H1 (cell line): ENCODE measurements around the gene NIM1K. TPM values are rescaled to one million over a fixed set of nuclear protein-coding genes. Genes with fewer than 3 reads are reported as not detected.

Source experiments
- CTCF ChIA-PET: fragments of 300-600 bp; sonication (Branson Sonifier 250); formaldehyde crosslinking; loops from one replicate; lab custom pipeline; 2021; ENCODE audit not compliant: partially characterized antibody; lab: Charles Lee
- POLR2A ChIA-PET: fragments of 300-600 bp; sonication (Branson Sonifier 250); formaldehyde crosslinking; loops from one replicate; lab custom pipeline; 2021; ENCODE audit warnings: inconsistent platforms; ENCODE audit not compliant: partially characterized antibody; lab: Charles Lee
- DNase-seq, 2 experiments: peaks; one replicate each; pipeline versions ENCODE4 v3.0.0 to v3.0.0-alpha.2; 2010 to 2022; ENCODE audit warnings: low spot score in 2 of 2, low read depth in 1 of 2, mixed read lengths in 1 of 2
- FAIRE-seq: peaks from 2 replicates; lab custom pipeline; 2011; peaks lifted over from hg19 to GRCh38; lab: Jason Lieb, UNC
- H2AFZ ChIP-seq: 2 replicates; pipeline ENCODE4 v1.8.1; 2012; ENCODE audit warnings: low read length, inconsistent platforms
- H2AK5ac ChIP-seq: 2 replicates; pipeline ENCODE4 v1.6.1; 2013; ENCODE audit warnings: low read depth, low read length
- H2BK120ac ChIP-seq: replicated peaks from 2 replicates; pipeline ENCODE3; 2013; ENCODE audit warnings: low read depth, low read length, inconsistent platforms
- H2BK12ac ChIP-seq: 2 replicates; pipeline ENCODE4 v1.6.1; 2013; ENCODE audit warnings: low read depth, low read length
- H2BK15ac ChIP-seq: 2 replicates; pipeline ENCODE4 v1.6.1; 2013; ENCODE audit warnings: low read length
- H2BK20ac ChIP-seq: 2 replicates; pipeline ENCODE4 v1.6.1; 2013; ENCODE audit warnings: low read length
- H2BK5ac ChIP-seq: 2 replicates; pipeline ENCODE4 v1.6.1; 2013; ENCODE audit warnings: low read depth, low read length
- H3K14ac ChIP-seq: 2 replicates; pipeline ENCODE4 v1.6.1; 2013; ENCODE audit warnings: inconsistent platforms; ENCODE audit not compliant: insufficient read length
- H3K18ac ChIP-seq: 2 replicates; pipeline ENCODE4 v1.6.1; 2013; ENCODE audit warnings: low read length; ENCODE audit errors: extremely low read depth
- H3K23ac ChIP-seq: 2 replicates; pipeline ENCODE4 v1.6.1; 2013; ENCODE audit warnings: inconsistent platforms; ENCODE audit not compliant: insufficient read length
- H3K23me2 ChIP-seq: 2 replicates; pipeline ENCODE4 v1.6.1; 2013; ENCODE audit warnings: low read depth, low read length
- H3K27ac ChIP-seq: 2 replicates; pipeline ENCODE4 v1.6.1; 2011; ENCODE audit warnings: low read depth, low read length, inconsistent platforms
- H3K27me3 ChIP-seq, 4 experiments: replicated peaks in 1 of 4; 1 replicate in 1 of 4; 2 replicates in 3 of 4; pipeline versions ENCODE4 v1.6.1 to v1.8.1; 2011 to 2013; ENCODE audit warnings: low read length in 3 of 4, mild to moderate bottlenecking in 3 of 4, inconsistent platforms in 2 of 4, mixed read lengths in 2 of 4, moderate library complexity in 1 of 4; ENCODE audit not compliant: control insufficient read depth in 3 of 4, insufficient read depth in 3 of 4; ENCODE audit errors: extremely low read depth in 1 of 4
- H3K36me3 ChIP-seq, 4 experiments: 2 replicates each; pipeline versions ENCODE4 v1.6.1 to v1.8.1; 2011 to 2013; ENCODE audit warnings: mild to moderate bottlenecking in 4 of 4, low read length in 3 of 4, moderate library complexity in 2 of 4, control low read depth in 1 of 4, inconsistent platforms in 1 of 4; ENCODE audit not compliant: insufficient read depth in 4 of 4, control insufficient read depth in 2 of 4
- H3K4ac ChIP-seq: replicated peaks from 2 replicates; pipeline ENCODE3; 2013; ENCODE audit warnings: low read length, low read depth, mixed read lengths, inconsistent platforms; ENCODE audit not compliant: insufficient read length
- H3K4me1 ChIP-seq, 4 experiments: replicated peaks in 1 of 4; 1 replicate in 1 of 4; 2 replicates in 3 of 4; pipeline versions ENCODE4 v1.6.1 to v1.8.1; 2011 to 2013; ENCODE audit warnings: low read length in 3 of 4, inconsistent platforms in 2 of 4, mixed read lengths in 1 of 4; ENCODE audit not compliant: insufficient read depth in 4 of 4, control insufficient read depth in 3 of 4
- H3K4me2 ChIP-seq, 2 experiments: 2 replicates each; pipeline versions ENCODE4 v1.6.1 to v1.8.1; 2011 to 2013; ENCODE audit warnings: low read depth in 2 of 2, low read length in 2 of 2, control low read depth in 1 of 2, inconsistent platforms in 1 of 2, mild to moderate bottlenecking in 1 of 2; ENCODE audit not compliant: insufficient read depth in 1 of 2
- H3K4me3 ChIP-seq, 4 experiments: fragments of 200-600, 300-600 bp in 1 of 4; sonication (generic), shearing (Covaris generic), sonication (Bioruptor Twin) in 1 of 4; 2 replicates each; pipeline versions ENCODE4 v1.5.1 to v1.8.1; 2011 to 2016; ENCODE audit warnings: low read length in 4 of 4, low read depth in 3 of 4, control low read depth in 2 of 4, inconsistent platforms in 2 of 4, mild to moderate bottlenecking in 2 of 4, mixed read lengths in 1 of 4, moderate library complexity in 1 of 4; ENCODE audit not compliant: insufficient read depth in 2 of 4; ENCODE audit errors: extremely low read depth in 1 of 4
- H3K56ac ChIP-seq: replicated peaks from 2 replicates; pipeline ENCODE3; 2013; ENCODE audit warnings: low read depth, mild to moderate bottlenecking, mixed read lengths, low read length, inconsistent platforms; ENCODE audit not compliant: insufficient read length
- H3K79me1 ChIP-seq: 2 replicates; pipeline ENCODE4 v1.6.1; 2013; ENCODE audit warnings: low read depth, low read length, control low read depth
- H3K79me2 ChIP-seq, 2 experiments: 2 replicates each; pipeline versions ENCODE4 v1.6.1 to v1.8.1; 2012 to 2013; ENCODE audit warnings: low read length in 2 of 2, mild to moderate bottlenecking in 2 of 2, inconsistent platforms in 1 of 2; ENCODE audit not compliant: insufficient read depth in 2 of 2, control insufficient read depth in 1 of 2
- H3K9ac ChIP-seq, 4 experiments: replicated peaks in 1 of 4; 1 replicate in 1 of 4; 2 replicates in 3 of 4; pipeline versions ENCODE4 v1.6.1 to v1.8.1; 2011 to 2013; ENCODE audit warnings: low read depth in 3 of 4, low read length in 3 of 4, control low read depth in 2 of 4, mild to moderate bottlenecking in 2 of 4, moderate library complexity in 2 of 4, inconsistent platforms in 1 of 4; ENCODE audit errors: extremely low read depth in 1 of 4
- H3K9me3 ChIP-seq, 2 experiments: 2 replicates each; pipeline versions ENCODE4 v1.6.1 to v1.8.1; 2012 to 2013; ENCODE audit warnings: mild to moderate bottlenecking in 2 of 2, moderate library complexity in 2 of 2, control low read depth in 1 of 2, inconsistent platforms in 1 of 2, low read depth in 1 of 2, low read length in 1 of 2, mixed read lengths in 1 of 2; ENCODE audit not compliant: insufficient read depth in 2 of 2
- H4K20me1 ChIP-seq, 2 experiments: replicated peaks in 1 of 2; 2 replicates each; pipeline versions ENCODE3 to v1.8.1; 2011 to 2013; ENCODE audit warnings: inconsistent platforms in 2 of 2, low read length in 2 of 2, mild to moderate bottlenecking in 1 of 2; ENCODE audit not compliant: insufficient read depth in 2 of 2, control insufficient read depth in 1 of 2
- H4K5ac ChIP-seq: 2 replicates; pipeline ENCODE4 v1.6.1; 2013; ENCODE audit warnings: low read length, low read depth, mixed read lengths, inconsistent platforms; ENCODE audit not compliant: insufficient read length
- H4K8ac ChIP-seq: 2 replicates; pipeline ENCODE4 v1.8.0; 2013; ENCODE audit warnings: mild to moderate bottlenecking, moderate library complexity, low read length, inconsistent platforms; ENCODE audit not compliant: insufficient read depth; ENCODE audit errors: extremely low read depth
- H4K91ac ChIP-seq: replicated peaks from 2 replicates; pipeline ENCODE3; 2013; ENCODE audit warnings: low read length, mixed read lengths, inconsistent platforms; ENCODE audit not compliant: insufficient read length
- CHD2 ChIP-seq: IDR thresholded peaks from 2 replicates; pipeline ENCODE4 v1.6.1; 2012; ENCODE audit warnings: low read length, improper control_type of control experiment
- EZH2 ChIP-seq: fragments of 200-600 bp; sonication (generic); IDR thresholded peaks from 2 replicates; pipeline ENCODE4 v1.7.1; 2012; ENCODE audit warnings: low read depth, mild to moderate bottlenecking, moderate library complexity, low read length, inconsistent platforms; ENCODE audit not compliant: severe bottlenecking
- GABPA ChIP-seq: IDR thresholded peaks from 2 replicates; pipeline ENCODE4 v1.6.1; 2011; ENCODE audit warnings: mild to moderate bottlenecking, low read length, moderate library complexity, borderline replicate concordance; ENCODE audit not compliant: insufficient read depth
- MAX ChIP-seq: IDR thresholded peaks from 2 replicates; pipeline ENCODE4 v1.6.1; 2012; ENCODE audit warnings: inconsistent platforms
- POU5F1 ChIP-seq: IDR thresholded peaks from 2 replicates; pipeline ENCODE4 v1.6.1; 2011; ENCODE audit warnings: low read depth, mild to moderate bottlenecking, low read length, moderate library complexity
- SAP30 ChIP-seq: fragments of 300-600 bp; sonication (generic); IDR thresholded peaks from 2 replicates; pipeline ENCODE4 v1.7.1; 2012; ENCODE audit warnings: low read length, moderate library complexity, mild to moderate bottlenecking, inconsistent platforms; ENCODE audit not compliant: insufficient read depth, insufficient replicate concordance
- SIN3A ChIP-seq, 2 experiments: IDR thresholded peaks in 1 of 2; conservative IDR thresholded peaks in 1 of 2; 2 replicates each; pipeline ENCODE4 v1.6.1; 2011 to 2012; ENCODE audit warnings: low read length in 2 of 2, improper control_type of control experiment in 1 of 2, low read depth in 1 of 2, mild to moderate bottlenecking in 1 of 2
- SIX5 ChIP-seq: IDR thresholded peaks from 2 replicates; pipeline ENCODE4 v1.6.1; 2011; ENCODE audit warnings: mild to moderate bottlenecking, low read depth, low read length
- SP1 ChIP-seq: IDR thresholded peaks from 2 replicates; pipeline ENCODE4 v1.6.1; 2011; ENCODE audit warnings: low read depth, low read length
- SP2 ChIP-seq: IDR thresholded peaks from 2 replicates; pipeline ENCODE4 v1.6.1; 2012; ENCODE audit warnings: mild to moderate bottlenecking, low read length, inconsistent platforms
- SRF ChIP-seq: IDR thresholded peaks from 2 replicates; pipeline ENCODE4 v1.6.1; 2011; ENCODE audit warnings: mild to moderate bottlenecking, low read depth, low read length, moderate library complexity
- SUZ12 ChIP-seq: fragments of 200-600 bp; sonication (generic); IDR thresholded peaks from 2 replicates; pipeline ENCODE4 v1.6.1; 2012; ENCODE audit warnings: mild to moderate bottlenecking, inconsistent platforms, low read length, moderate library complexity, mixed read lengths
- TAF1 ChIP-seq: IDR thresholded peaks from 2 replicates; pipeline ENCODE4 v1.6.1; 2011; ENCODE audit warnings: mild to moderate bottlenecking, low read depth, low read length
- ZNF274 ChIP-seq: IDR thresholded peaks from 2 replicates; pipeline ENCODE4 v1.7.0; 2012; ENCODE audit warnings: low read length, borderline replicate concordance; ENCODE audit errors: extremely low read depth
- WGBS, 2 experiments: shearing (Covaris generic) in 1 of 2; methylation state at CpG; one replicate each; pipeline versions ENCODE4 v1.1.6 to v1.1.7; 2013 to 2015; ENCODE audit warnings: low lambda C conversion rate in 2 of 2, mixed read lengths in 2 of 2, inconsistent platforms in 1 of 2, low coverage in 1 of 2, missing lambda C conversion rate in 1 of 2; ENCODE audit not compliant: insufficient replicate concordance in 2 of 2, insufficient coverage in 1 of 2, insufficient read length in 1 of 2; ENCODE audit errors: extremely low coverage in 1 of 2, missing lambda C conversion rate in 1 of 2; 5-methylcytosine and 5-hydroxymethylcytosine counted together
- polyA plus RNA-seq, 7 experiments: library from polyadenylated mRNA; depleted of rRNA in 3 of 7; stranded (reverse) in 5 of 7; unstranded in 2 of 7; fragments of >200 nt in 5 of 7; fragments of 200-250 nt in 2 of 7; gene quantifications; 1 replicate in 5 of 7; 2 replicates in 1 of 7; 4 replicates in 1 of 7; pipeline versions ENCODE4 v1.2.1 to v1.2.3, GENCODE V29; 2011 to 2013; ENCODE audit warnings: missing spikeins in 2 of 7, mixed read lengths in 2 of 7
- total RNA-seq: library from RNA; stranded (reverse); fragmentation: NEBNext Ultra II Directional; extraction: Animal tissue kit (Norgen Biotek cat#: 25700); gene quantifications from 2 replicates; pipeline ENCODE4 v1.2.1, GENCODE V29; 2021

Gene NIM1K
- total and polyA plus RNA-seq, 2 of the 8 experiments (the other 6 are each of a cell fraction or from before 2014, with no cell fraction given) = not detected

DNA sequence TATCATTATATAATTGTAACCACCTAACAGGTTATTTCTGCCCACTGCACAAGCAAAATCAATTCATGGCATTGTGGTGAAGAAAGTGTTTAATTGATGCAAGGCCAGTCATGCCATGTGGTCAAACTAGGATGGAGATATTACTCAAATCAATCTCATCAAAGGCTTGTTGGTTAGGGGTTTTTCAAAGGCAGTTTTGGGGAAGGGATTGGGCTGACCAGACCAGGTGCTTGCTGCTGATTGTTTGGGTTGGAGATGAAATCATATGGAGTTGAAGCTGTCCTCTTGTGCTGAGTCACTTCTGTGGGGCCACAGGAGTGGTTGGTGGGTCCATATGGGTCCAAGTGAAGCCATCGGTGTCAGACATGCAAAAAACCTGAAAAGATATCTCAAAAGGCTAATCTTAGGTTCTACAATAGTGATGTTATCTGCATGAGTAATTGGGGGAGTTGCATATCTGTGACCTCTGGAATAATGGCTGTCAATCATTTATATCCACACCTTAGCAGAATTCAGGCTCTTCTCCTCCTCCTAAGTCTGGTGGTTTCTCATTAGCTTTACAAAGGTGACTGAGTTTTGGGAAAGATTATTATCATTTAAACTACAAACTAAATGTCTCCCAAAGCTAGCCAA lies 76.3 kb downstream of the NIM1K start:
- H2BK12ac ChIP-seq = no peak overlapping the region
- POLR2A ChIA-PET = no interaction called here
- no peak overlapping the region for H3K4me3 ChIP-seq
- H2BK120ac ChIP-seq = no peak overlapping the region
- H3K4me2 ChIP-seq = no peak overlapping the region
- CTCF ChIA-PET = no interaction called here
- H3K9ac ChIP-seq = no peak overlapping the region
- H3K79me1 ChIP-seq = no peaks in the 10 kb centered on the region
- no peak overlapping the region for H3K23ac ChIP-seq
- H3K36me3 ChIP-seq = no peaks in the 10 kb centered on the region
- FAIRE-seq (no peak), DNase-seq (no peak)
- no peaks in the 10 kb centered on the region for H4K20me1 ChIP-seq
- no peak overlapping the region for H3K14ac ChIP-seq
- H2BK5ac ChIP-seq = no peak overlapping the region
- no peak overlapping the region for H3K27ac ChIP-seq
- H2BK15ac ChIP-seq = no peak overlapping the region
- no peak overlapping the region for H4K5ac ChIP-seq
- H3K4ac ChIP-seq = no peak overlapping the region
- H3K4me1 ChIP-seq = no peaks in the 10 kb centered on the region
- peaks cover 0 to 3% of the 10 kb centered on the region in 2 experiments; a peak in 1 of 4 replicates for H3K9me3 ChIP-seq
- H4K8ac ChIP-seq = no peak overlapping the region
- no peak overlapping the region for H2AFZ ChIP-seq
- H2BK20ac ChIP-seq = no peak overlapping the region
- no peak overlapping the region for H3K18ac ChIP-seq
- no peak overlapping the region for H2AK5ac ChIP-seq
- H4K91ac ChIP-seq = no peak overlapping the region
- H3K23me2 ChIP-seq = 0 out of 2 replicates have a peak, but pooled peaks cover 2% of the 10 kb centered on the region
- WGBS, 2 experiments = 88% methylated on average over 1 of the region's 1 CpG; no CpG with 5 or more reads in 1 of the 2 experiments
- H3K79me2 ChIP-seq = no peaks in the 10 kb centered on the region
- H3K56ac ChIP-seq = no peak overlapping the region
- H3K27me3 ChIP-seq = no peaks in the 10 kb centered on the region
- TF ChIP-seq SUZ12 (no peak), MAX (no peak), SP2 (no peak), ZNF274 (no peak), SP1 (no peak), SIN3A (conservative IDR thresholded peaks at IDR 0.05 in 1 of 2, IDR thresholded peaks at IDR 0.05 in 1 of 2; ENCODE audit: low read depth in 1 of 2, low read length in 2 of 2) (no peak), SIX5 (no peak), EZH2 (no peak), SRF (no peak), SAP30 (no peak), GABPA (no peak), POU5F1 (no peak), CHD2 (no peak), TAF1 (no peak)
